Activated CD4-positive, alpha-beta T cell treated with anti-CD3 and anti-CD28 coated beads, Interleukin-2, amount 10 ng/mL, durations not matched to agents 7 days and 5 days (primary cell): ENCODE results near the gene CCZ1B. TPM values are rescaled to one million over a fixed set of nuclear protein-coding genes. Genes with fewer than 3 reads are reported as not detected.
"Not testable (repeated sequence)": the region's sequence is repeated elsewhere in the genome, so short reads cannot be mapped to it uniquely, and the experiment has no call there.

ENCODE experiments used
- CTCF ChIA-PET: fragments of 350-600 bp; sonication (Branson Sonifier 250); formaldehyde crosslinking; loops from one replicate; lab custom pipeline; 2021; ENCODE audit warnings: antibody characterized with exemption; lab: Charles Lee
- POLR2A ChIA-PET: fragments of 350-600 bp; sonication (Branson Sonifier 250); formaldehyde crosslinking; loops from one replicate; lab custom pipeline; 2021; ENCODE audit warnings: antibody characterized with exemption; lab: Charles Lee
- DNase-seq: peaks from one replicate; pipeline ENCODE4 v3.0.0-alpha.2; 2020
- H3K27ac Mint-ChIP-seq: one replicate; pipeline ENCODE4 v1.8.0; 2021; ENCODE audit warnings: mild to moderate bottlenecking, moderate library complexity, mixed read lengths
- H3K27me3 Mint-ChIP-seq: one replicate; pipeline ENCODE4 v1.8.0; 2021; ENCODE audit warnings: mixed read lengths
- H3K36me3 Mint-ChIP-seq: one replicate; pipeline ENCODE4 v1.8.0; 2021; ENCODE audit warnings: low read depth, mixed read lengths
- H3K4me1 Mint-ChIP-seq: one replicate; pipeline ENCODE4 v1.8.0; 2021; ENCODE audit warnings: mixed read lengths
- H3K4me3 Mint-ChIP-seq: one replicate; pipeline ENCODE4 v1.8.0; 2021; ENCODE audit warnings: mild to moderate bottlenecking, moderate library complexity, mixed read lengths
- H3K9me3 Mint-ChIP-seq: one replicate; pipeline ENCODE4 v1.8.0; 2021; ENCODE audit warnings: mixed read lengths
- total RNA-seq, 2 experiments: library from RNA; stranded (reverse); gene quantifications; one replicate each; pipeline ENCODE4 v1.2.3, GENCODE V29; 2021

Gene CCZ1B
- total RNA-seq, 2 experiments from 2014 or later: 61.3 to 70.0 TPM

DNA sequence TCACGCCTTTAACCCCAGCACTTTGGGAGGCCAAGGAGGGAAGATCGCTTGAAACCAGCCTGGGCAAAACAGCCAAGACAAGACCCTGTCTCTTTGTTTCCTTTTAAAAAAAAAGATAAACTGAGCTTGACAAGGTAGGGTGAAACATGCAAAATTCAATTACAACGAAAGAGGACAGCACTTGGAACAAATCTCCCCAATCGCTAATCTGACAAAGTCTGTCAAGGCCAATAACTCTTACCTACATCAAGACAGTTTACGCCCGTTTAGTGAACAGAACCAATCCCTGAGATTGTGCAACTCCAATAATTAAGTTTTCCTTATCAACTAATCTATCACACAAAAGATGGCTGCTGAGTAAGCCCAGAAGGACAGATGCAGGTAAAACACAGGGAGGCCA, 4.5 kb downstream of the CCZ1B start:
- H3K36me3 Mint-ChIP-seq: peaks cover 20% of the 10 kb centered on the region
- H3K27me3 Mint-ChIP-seq, POLR2A ChIA-PET, DNase-seq, H3K27ac Mint-ChIP-seq, H3K9me3 Mint-ChIP-seq, H3K4me3 Mint-ChIP-seq, CTCF ChIA-PET, H3K4me1 Mint-ChIP-seq: not testable (repeated sequence)

DNA sequence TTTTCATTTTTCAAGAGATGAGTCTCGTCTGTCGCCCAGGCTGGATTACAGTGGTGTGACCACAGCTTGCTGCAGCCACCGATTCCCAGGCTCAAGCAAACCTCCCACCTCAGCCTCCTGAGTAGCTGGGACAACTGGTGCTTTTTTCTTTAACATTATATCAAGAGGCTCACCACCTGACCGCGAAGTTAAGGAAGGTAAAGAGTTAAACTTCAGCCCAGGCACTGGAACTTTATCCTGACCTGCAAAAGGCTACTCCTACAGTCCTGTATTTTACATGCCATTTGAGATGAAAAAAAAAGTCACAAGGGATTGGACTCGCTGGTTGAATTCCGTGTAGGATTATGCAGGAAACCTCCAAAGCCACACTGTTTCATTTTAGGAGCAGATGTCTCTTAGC, 10.6 kb downstream of the CCZ1B start:
- H3K4me3 Mint-ChIP-seq, DNase-seq, H3K27me3 Mint-ChIP-seq, H3K27ac Mint-ChIP-seq, CTCF ChIA-PET, H3K9me3 Mint-ChIP-seq, H3K4me1 Mint-ChIP-seq: not testable (repeated sequence)
- H3K36me3 Mint-ChIP-seq: peaks cover 18% of the 10 kb centered on the region
- POLR2A ChIA-PET: interaction anchor here (0.6 kb wide), 1 partner anchor 1164 kb away, joined by 5 read pairs; no protein-coding TSS in a partner anchor

DNA sequence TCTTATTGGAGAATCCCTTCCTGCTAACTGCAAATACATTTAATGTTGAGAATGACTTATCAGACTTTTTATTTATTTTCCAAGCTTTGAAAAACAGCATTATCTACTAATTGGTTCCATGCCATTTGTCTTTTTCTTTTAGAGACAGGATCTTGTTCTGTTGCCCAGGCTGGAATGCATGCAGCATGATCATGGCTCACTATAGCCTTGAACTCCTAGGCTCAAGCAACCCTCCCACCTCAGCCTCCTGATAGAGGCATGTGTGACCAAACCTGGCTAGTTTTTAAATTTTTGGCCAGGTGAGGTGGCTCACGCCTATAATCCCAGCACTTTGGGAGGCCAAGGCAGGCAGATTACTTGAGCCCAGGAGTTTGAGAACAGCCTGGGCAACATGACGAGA, 13.1 kb downstream of the CCZ1B start:
- H3K4me1 Mint-ChIP-seq, H3K27me3 Mint-ChIP-seq, H3K27ac Mint-ChIP-seq, CTCF ChIA-PET, POLR2A ChIA-PET, H3K4me3 Mint-ChIP-seq, DNase-seq, H3K9me3 Mint-ChIP-seq: not testable (repeated sequence)
- H3K36me3 Mint-ChIP-seq: peaks cover 14% of the 10 kb centered on the region

DNA sequence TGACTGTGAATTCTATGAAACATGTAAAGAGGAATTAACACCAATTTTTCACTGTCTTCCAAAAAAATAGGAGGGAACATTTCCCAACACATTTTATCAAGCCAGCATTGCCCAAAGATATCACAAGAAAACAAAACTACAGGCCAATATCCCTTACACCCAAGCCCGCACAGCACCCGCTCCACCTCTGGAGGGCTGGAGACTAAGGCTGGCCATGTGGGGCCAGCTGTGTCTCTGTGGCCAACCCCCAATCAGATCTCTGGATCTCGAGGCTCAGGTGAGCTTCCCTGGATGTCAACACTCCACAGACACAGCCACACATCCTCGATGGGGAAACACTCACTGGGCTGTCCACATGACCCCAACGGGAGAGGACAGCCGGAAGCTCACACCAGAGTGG, 18.1 kb downstream of the CCZ1B start:
- H3K27ac Mint-ChIP-seq, POLR2A ChIA-PET, DNase-seq, CTCF ChIA-PET, H3K4me3 Mint-ChIP-seq, H3K36me3 Mint-ChIP-seq, H3K9me3 Mint-ChIP-seq, H3K4me1 Mint-ChIP-seq, H3K27me3 Mint-ChIP-seq: not testable (repeated sequence)

- H3K4me1 Mint-ChIP-seq, H3K27me3 Mint-ChIP-seq, H3K27ac Mint-ChIP-seq, CTCF ChIA-PET, POLR2A ChIA-PET, H3K9me3 Mint-ChIP-seq, H3K36me3 Mint-ChIP-seq, H3K4me3 Mint-ChIP-seq, DNase-seq: not testable (repeated sequence)
Measured at GRCh38 chr7:6807393-6807918, 18.6 kb downstream of the CCZ1B start.

GRCh38 chr7:6800331-6800730, 25.7 kb downstream of the CCZ1B start:
- H3K9me3 Mint-ChIP-seq, H3K4me3 Mint-ChIP-seq, H3K36me3 Mint-ChIP-seq, POLR2A ChIA-PET, H3K4me1 Mint-ChIP-seq, H3K27me3 Mint-ChIP-seq, H3K27ac Mint-ChIP-seq, DNase-seq, CTCF ChIA-PET: not testable (repeated sequence)

DNA sequence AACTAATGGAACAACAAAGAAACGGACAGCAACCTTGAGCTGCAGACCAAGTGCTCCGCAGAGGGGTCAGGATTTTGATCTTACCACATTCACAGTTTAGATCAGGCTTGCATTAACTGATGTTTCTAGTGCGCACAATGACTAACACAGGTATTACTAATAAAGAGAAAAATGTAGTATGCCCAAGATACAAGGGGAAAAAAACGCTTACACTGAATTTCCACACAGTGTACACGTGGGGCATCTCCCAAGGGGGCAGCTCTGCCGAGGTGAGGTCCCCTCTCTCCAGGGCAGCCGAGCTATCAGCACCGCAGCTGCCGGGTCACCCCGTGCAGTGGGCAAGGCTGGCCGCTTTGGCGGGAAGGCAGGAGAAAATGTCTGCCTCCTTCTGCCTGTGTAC, 26.2 kb downstream of the CCZ1B start:
- H3K27me3 Mint-ChIP-seq, H3K9me3 Mint-ChIP-seq, H3K4me3 Mint-ChIP-seq, H3K4me1 Mint-ChIP-seq, CTCF ChIA-PET, DNase-seq, POLR2A ChIA-PET, H3K36me3 Mint-ChIP-seq, H3K27ac Mint-ChIP-seq: not testable (repeated sequence)

DNA sequence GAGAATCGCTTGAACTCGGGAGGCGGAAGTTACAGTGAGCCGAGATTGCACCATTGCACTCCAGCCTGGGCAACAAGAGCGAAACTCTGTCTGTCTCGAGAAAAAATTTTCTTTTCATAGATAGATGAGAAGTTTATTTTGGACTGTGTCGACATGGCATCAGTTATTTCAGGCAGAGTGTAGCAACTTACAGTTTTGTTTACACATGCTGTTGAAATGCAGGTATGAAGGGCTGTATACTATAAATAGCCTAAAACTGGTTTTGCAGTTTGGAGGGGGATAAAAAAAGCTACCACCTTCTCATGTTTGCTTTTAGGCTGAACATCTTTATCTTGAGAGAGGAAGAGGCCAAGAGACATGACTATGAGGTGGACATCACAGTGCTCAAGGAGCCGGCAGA, 28.0 kb downstream of the CCZ1B start:
- H3K27ac Mint-ChIP-seq, H3K27me3 Mint-ChIP-seq, H3K36me3 Mint-ChIP-seq, H3K4me3 Mint-ChIP-seq, DNase-seq, H3K4me1 Mint-ChIP-seq, H3K9me3 Mint-ChIP-seq, POLR2A ChIA-PET, CTCF ChIA-PET: not testable (repeated sequence)

- H3K4me1 Mint-ChIP-seq, CTCF ChIA-PET, POLR2A ChIA-PET: not testable (repeated sequence)
Measured at GRCh38 chr7:6797218-6797617, 28.9 kb downstream of the CCZ1B start.

GRCh38 chr7:6794276-6794675, 31.8 kb downstream of the CCZ1B start:
- H3K9me3 Mint-ChIP-seq, DNase-seq, H3K4me3 Mint-ChIP-seq, H3K4me1 Mint-ChIP-seq, H3K36me3 Mint-ChIP-seq, H3K27me3 Mint-ChIP-seq, CTCF ChIA-PET, POLR2A ChIA-PET, H3K27ac Mint-ChIP-seq: not testable (repeated sequence)

More at GRCh38 chr7:6797218-6797617, 28.9 kb downstream of the CCZ1B start:
- DNase-seq, H3K9me3 Mint-ChIP-seq, H3K27me3 Mint-ChIP-seq, H3K27ac Mint-ChIP-seq, H3K4me3 Mint-ChIP-seq, H3K36me3 Mint-ChIP-seq: not testable (repeated sequence)

DNA sequence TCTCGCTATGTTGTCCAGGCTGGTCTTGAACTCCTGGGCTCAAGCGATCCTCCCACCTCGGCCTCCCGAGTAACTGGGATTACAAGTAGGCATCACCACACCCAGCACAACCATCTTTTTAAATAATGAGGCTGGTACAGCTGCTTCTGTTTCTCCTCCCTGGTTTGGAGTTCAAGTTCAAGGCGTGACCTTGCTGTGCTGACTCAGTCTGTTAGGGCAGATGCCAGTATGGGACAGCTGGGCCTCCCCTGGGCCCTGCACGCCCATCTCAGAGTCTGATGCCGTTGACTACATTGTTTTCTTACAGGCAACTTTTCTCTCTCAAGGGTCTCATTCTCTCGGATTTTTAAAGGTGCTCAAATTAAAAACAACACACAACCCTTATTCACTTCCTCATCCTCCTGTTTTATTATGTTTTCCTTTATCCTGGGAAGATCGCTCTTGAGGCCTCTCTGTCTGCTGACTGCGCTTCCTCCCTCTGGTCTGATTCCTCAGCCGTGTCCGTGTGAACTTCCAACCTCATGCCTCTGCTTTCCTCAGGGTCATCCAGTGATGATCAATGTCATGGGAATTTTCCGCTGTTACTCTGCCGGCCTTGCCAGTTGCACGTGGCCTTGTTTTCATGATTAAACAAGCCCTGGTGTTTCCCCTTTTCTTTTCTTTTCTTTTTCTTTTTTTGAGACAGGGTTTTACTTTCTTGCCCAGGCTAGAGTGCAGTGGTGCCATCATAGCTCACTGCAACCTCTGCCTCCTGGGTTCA, 33.8 kb downstream of the CCZ1B start:
- H3K36me3 Mint-ChIP-seq, DNase-seq, H3K4me1 Mint-ChIP-seq, H3K27ac Mint-ChIP-seq, H3K9me3 Mint-ChIP-seq, H3K27me3 Mint-ChIP-seq, POLR2A ChIA-PET, H3K4me3 Mint-ChIP-seq, CTCF ChIA-PET: not testable (repeated sequence)

- H3K36me3 Mint-ChIP-seq, H3K27me3 Mint-ChIP-seq, H3K9me3 Mint-ChIP-seq, DNase-seq, H3K4me1 Mint-ChIP-seq, POLR2A ChIA-PET, CTCF ChIA-PET, H3K27ac Mint-ChIP-seq, H3K4me3 Mint-ChIP-seq: not testable (repeated sequence)
Measured at GRCh38 chr7:6789353-6789752, 36.7 kb downstream of the CCZ1B start.

GRCh38 chr7:6781581-6781980, 44.5 kb downstream of the CCZ1B start:
- H3K27me3 Mint-ChIP-seq, H3K27ac Mint-ChIP-seq, H3K4me3 Mint-ChIP-seq, H3K36me3 Mint-ChIP-seq, H3K4me1 Mint-ChIP-seq, H3K9me3 Mint-ChIP-seq, CTCF ChIA-PET, POLR2A ChIA-PET, DNase-seq: not testable (repeated sequence)

GRCh38 chr7:6761186-6761585, 64.9 kb downstream of the CCZ1B start:
- H3K9me3 Mint-ChIP-seq, POLR2A ChIA-PET, H3K4me1 Mint-ChIP-seq, H3K27me3 Mint-ChIP-seq, DNase-seq, H3K4me3 Mint-ChIP-seq, H3K27ac Mint-ChIP-seq, CTCF ChIA-PET, H3K36me3 Mint-ChIP-seq: not testable (repeated sequence)
